ENCODE data around the gene BACH2.

The BACH2 gene

DNA sequence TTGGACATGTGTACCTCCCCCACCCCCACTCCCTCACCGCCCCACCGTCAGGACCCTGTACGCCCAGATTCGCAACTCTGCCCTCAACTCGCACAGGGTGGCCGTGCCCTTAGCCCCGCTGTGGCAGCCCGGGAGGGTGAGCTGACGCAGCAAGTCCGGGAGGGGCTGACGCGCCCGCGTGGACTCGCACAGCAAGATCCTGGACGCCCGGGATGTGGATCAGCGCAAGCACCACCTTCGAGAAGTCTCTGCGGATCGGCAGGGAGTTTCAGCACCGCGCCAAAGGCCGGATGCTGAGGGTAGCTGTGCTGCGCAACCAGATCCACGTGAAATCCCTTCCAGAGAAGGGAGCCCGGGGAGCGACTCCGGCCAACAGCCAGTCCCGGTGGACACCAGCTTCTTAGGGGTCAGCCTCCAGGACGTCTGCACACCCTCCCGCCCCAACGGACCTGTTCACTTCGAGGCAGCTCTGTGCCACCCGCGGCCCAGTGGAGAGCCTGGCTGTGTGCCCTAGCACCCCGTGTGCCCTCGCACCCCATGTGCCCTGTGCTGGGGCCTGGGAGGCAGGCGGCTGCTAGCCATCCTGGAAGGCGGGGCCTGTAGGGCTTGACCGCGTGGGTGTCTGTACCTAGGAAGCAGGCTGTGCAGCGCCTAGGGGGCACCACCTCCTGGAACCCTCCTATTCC is 409.0 kb downstream of the BACH2 start:
- H3K27ac Mint-ChIP-seq = no peak overlapping the region
- peak; percentile 50 for ATAC-seq
- peaks cover 23% of the 10 kb centered on the region for H3K27me3 Mint-ChIP-seq
- H3K36me3 Mint-ChIP-seq = no peaks in the 10 kb centered on the region
- H3K4me3 Mint-ChIP-seq = no peak overlapping the region
- no peaks in the 10 kb centered on the region for H3K9me3 Mint-ChIP-seq
- H3K4me1 Mint-ChIP-seq = peaks cover 12% of the 10 kb centered on the region

DNA sequence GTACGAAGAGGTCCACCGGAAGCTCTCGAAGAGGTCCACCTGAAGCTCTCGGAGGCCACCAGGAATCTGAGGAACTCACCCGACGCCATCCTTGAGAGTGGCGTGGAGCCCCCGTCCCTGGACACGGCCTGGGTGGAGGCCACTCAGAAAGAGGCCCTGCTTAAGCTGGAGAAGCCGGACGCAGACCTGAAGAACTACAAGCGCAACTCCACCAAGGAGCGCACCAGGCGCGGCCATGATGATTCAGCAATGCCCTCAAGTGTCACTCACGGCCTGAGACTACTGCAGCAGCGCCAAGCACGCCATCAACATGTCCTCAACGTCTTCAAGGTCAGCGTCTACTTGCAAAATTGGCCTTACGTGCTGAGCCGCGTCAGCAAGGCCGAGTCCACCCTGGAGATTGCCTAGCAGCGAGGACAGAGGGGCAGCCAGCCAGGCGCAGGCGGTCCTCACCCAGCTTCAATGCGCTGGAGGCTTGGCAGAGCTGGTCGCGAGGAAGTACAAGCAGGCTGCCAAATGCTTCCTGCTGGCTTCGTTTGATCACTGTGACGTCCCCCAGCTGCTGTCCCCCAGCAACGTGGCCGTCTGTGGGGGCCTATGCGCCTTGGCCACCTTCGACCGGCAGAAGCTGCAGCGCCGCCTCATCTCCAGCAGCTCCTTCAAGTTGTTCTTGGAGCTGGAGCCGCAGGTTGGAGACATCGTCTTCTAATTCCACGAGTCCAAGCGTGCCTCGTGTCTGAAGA is 410.1 kb downstream of the BACH2 start:
- no peak for ATAC-seq
- peaks cover 8% of the 10 kb centered on the region for H3K4me1 Mint-ChIP-seq
- peaks cover 17% of the 10 kb centered on the region for H3K27me3 Mint-ChIP-seq
- H3K27ac Mint-ChIP-seq = no peak overlapping the region
- H3K9me3 Mint-ChIP-seq = no peaks in the 10 kb centered on the region
- no peak overlapping the region for H3K4me3 Mint-ChIP-seq
- H3K36me3 Mint-ChIP-seq = no peaks in the 10 kb centered on the region

Data from stimulated activated memory B cell treated with anti-CD40 and anti-IgM and Interleukin-4, amounts not matched to agents 10 μg/mL and 1 μg/mL and 100 μg/mL, for 72 hours (primary cell).